ACHN (cell line): ENCODE results near the gene RXRB.

ENCODE experiments used
- DNase-seq: peaks from one replicate; pipeline ENCODE4 v3.0.0-alpha.2; 2015
- in situ Hi-C: cut with HindIII; loops from 2 replicates; pipeline ENCODE4 v1.10.0; 2017; ENCODE audit warnings: low sequenced_read_pairs, low pct_ligation_motif_present, low pct_unique_long_range_greater_than_20kb

RXRB gene

GRCh38 chr6:33144373-33144772, 56.1 kb downstream of the RXRB start:
- no peak for DNase-seq
- in situ Hi-C loops: no loop called here
